Stomach (tissue), 4 donors: ENCODE data around the gene DRAP1.

Source experiments
- POLR2AphosphoS5 ChIP-seq, 3 donors: sonication (generic); formaldehyde crosslinking; IDR thresholded peaks; one replicate each; pipeline ENCODE4 v1.6.1; 2016; ENCODE audit warnings: antibody characterized with exemption in 3 of 3
- TF ChIP-seq, protein P1 (sequence below), 7 experiments: fragments of 450-650 bp in 4 of 7; fragments of 200-600 bp in 3 of 7; sonication (generic) in 3 of 7; IDR thresholded peaks; one replicate each; pipeline ENCODE4 v1.5.1; 2016 to 2019; ENCODE audit warnings: antibody characterized with exemption in 7 of 7, control low read depth in 2 of 7, mild to moderate bottlenecking in 1 of 7

DNA sequence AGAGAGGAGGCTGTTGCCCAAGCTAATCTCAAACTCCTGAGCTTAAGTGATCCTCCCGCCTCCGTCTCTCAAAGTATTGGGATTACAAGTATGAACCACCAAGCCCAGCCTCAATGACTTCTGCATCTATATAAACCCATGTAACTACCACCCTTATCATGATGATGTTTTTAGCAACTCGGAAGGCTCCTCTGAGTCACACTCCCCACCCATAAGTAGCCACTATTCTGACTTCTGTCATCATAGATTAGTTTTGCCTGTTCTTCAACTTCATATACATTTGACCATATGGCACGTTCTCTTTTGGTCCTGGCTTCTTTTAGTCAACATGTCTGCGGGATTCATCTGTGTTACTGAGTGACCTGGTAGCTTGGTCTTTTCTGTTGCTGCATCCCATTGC is 12.6 kb upstream of the DRAP1 start:
- TF ChIP-seq, protein P1, sequence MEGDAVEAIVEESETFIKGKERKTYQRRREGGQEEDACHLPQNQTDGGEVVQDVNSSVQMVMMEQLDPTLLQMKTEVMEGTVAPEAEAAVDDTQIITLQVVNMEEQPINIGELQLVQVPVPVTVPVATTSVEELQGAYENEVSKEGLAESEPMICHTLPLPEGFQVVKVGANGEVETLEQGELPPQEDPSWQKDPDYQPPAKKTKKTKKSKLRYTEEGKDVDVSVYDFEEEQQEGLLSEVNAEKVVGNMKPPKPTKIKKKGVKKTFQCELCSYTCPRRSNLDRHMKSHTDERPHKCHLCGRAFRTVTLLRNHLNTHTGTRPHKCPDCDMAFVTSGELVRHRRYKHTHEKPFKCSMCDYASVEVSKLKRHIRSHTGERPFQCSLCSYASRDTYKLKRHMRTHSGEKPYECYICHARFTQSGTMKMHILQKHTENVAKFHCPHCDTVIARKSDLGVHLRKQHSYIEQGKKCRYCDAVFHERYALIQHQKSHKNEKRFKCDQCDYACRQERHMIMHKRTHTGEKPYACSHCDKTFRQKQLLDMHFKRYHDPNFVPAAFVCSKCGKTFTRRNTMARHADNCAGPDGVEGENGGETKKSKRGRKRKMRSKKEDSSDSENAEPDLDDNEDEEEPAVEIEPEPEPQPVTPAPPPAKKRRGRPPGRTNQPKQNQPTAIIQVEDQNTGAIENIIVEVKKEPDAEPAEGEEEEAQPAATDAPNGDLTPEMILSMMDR (IDR thresholded peaks at IDR 0.05) = no peak
- TF ChIP-seq POLR2AphosphoS5 (IDR thresholded peaks at IDR 0.05) = no peak
